GM18868 (cell line): ENCODE results near the gene MINDY4.
A peak's percentile ranks its signal among the peaks of the same experiment; 100 is the strongest.
"Not testable (repeated sequence)": the region's sequence is repeated elsewhere in the genome, so short reads cannot be mapped to it uniquely, and the experiment has no call there.

Source experiments
- ATAC-seq: cut with Tn5 transposase; IDR thresholded peaks from one replicate; pipeline ENCODE4 v1.9.1; 2021; ENCODE audit warnings: mild to moderate bottlenecking, moderate library complexity; ENCODE audit not compliant: unreplicated experiment

Gene MINDY4

DNA sequence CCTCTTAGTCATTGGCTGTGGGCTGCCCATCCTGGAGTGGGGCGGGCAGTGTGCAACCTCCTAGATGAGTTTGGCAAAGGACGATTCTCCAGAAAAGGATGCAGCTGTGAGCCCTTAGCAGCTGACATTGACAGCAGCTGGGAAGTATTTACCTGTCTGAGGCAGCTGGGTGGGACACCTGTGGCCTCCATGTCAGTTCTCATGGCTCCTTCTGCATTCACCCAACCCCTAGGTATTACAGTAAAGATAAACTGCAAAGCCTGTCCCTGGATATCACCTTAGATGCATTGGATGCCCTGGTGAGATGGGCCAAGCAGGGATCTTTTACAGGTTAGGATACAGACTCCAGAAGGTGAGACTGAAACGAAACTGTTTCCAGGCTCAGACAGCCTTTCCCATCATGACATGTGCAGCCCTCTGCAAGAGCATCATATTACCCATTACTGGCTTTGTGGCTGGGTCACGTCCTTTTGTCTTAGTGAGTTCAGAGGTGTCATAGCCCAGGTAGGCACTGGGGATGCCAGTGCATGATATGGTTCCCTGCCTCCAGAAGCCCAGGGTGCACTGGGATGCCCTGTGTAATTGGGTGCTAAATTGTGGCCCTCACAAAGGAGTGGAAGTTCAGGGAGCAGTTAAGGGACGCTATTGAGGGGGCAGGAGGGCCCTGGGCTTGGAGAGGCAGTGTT, 28.9 kb downstream of the MINDY4 start:
- ATAC-seq, result no peak

DNA sequence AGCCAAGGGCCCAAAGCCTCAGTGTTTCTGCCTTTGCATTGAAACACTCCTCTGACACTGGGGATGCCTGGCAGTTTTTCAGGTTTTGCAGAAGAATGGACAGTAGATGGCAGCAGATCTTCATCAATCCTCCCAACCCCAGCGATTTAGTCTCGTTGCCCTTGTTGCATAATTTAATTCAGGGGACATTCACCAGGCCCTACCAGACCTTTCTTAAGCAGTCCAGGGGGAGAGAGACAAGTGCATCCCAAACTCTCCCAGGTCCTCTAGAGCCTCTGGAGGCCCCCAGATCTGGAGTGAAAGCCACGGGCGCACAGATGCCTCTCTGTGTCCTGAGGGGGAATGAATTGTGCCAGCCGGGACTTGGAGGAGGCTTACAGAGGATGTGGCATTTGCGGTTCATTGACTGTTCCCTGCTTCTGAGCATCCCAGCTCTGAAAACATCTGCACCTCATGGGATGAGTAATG, 29.6 kb downstream of the MINDY4 start:
- ATAC-seq, result peak; percentile 29

DNA sequence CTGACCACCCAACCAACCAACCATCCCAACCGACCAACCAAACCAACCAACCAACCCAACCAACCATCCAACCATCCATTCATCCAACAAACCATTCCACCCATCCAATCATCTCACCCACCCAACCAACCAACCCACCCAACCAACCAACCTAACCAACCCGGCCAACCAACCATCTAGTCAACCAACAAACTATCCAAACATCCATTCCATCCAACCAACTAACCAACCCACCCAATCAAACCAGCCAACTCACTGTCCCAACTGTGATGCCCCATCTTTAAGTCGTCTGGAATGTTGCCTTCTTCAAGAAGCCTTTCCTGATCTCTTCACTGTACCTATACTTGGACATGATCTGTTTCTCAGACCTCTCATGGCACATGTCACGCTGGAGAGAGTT, 31.6 kb downstream of the MINDY4 start:
- ATAC-seq, result no peak

DNA sequence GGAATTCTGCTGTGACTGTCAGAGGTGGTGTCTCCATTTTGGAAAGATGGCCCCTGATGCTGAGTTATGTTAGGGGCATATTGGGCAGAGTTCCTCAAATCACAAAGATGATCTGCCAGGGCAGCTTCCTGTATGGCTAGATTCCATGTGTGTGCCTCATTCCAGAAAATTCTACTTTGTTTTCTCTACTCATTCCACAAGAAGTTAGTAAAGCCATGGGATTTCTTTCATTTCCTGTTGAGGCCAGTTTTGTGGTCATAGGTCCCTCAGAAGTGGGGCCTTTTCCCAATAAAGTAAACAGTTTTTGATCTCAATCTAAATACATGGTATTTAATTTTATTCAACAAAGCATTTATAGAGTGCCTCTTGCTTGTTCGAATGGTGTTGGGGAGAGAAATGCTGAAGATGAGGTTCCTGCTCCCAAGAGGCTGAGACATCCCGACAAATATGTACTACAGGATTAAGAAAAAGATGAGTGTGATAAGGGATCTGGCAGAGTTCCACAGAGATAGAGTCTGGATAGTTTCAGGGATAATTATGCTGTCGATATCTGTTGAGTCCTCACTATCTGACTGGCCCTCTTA, 33.0 kb downstream of the MINDY4 start:
- ATAC-seq, result no peak

DNA sequence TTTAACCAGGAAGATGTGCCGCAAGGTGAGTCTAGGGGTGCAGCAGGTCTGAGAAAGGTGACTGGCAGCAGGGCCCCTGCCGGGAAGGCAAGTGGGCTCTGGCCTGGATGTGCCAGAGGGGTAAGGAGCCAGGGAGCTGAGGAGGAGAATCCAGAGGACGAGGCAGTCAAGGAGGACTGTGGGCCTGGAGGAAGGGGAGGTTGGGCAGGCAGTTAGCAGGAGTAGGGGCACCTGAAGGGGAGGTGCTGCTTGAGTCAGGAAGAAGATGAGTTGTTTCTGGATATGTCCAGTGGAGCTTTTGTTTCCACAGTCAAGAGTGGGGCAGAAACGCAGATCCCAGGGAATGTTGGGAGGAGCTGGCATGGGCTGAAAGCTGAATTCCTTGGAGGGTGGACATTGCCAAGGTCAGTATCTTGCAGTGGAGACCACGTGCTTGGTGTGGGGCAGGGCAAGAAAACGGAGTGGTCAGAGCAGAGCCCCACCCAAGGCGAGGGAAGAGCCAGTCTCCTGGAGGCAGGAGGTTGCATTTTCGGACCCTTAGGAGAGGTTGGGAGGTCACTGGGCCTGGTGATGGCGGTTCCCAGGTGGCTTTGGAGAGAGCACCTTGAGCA, 34.0 kb downstream of the MINDY4 start:
- no peak for ATAC-seq

DNA sequence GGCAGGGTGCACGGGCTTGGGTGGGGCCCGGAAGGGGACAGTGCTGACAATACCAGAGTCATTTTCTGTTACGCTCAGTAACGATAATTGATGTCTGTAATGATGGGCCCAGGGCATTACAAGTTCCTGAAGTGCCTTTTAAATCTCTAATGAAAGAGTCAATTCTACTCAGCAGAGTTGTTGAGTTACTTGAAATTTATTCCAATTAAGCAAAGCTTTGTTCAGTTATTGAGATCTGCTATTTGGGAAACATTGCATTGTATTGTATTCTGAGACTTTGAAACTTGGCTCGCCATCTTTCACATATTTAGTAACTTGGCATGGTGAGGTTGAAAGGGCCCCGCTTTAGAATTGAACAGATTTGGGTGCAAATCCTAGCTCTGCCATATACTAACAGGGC, 34.7 kb downstream of the MINDY4 start:
- no peak for ATAC-seq

DNA sequence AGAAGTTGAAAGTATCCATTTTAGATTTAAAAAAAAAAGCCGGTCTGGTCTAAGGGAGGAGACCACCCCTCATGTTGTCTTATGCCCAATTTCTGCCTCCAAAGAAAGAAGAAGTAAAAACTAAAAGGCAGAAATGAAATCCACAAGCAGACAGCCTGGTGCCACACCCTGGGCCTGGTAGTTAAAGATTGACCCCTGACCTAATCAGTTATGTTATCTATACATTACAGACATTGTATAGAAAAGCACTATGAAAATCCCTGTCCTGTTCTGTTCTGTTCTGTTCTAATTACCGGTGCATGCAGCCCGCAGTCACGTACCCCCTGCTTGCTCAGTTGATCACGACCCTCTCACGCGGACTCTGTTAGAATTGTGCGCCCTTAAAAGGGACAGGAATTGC, 36.3 kb downstream of the MINDY4 start:
- not testable (repeated sequence) for ATAC-seq

DNA sequence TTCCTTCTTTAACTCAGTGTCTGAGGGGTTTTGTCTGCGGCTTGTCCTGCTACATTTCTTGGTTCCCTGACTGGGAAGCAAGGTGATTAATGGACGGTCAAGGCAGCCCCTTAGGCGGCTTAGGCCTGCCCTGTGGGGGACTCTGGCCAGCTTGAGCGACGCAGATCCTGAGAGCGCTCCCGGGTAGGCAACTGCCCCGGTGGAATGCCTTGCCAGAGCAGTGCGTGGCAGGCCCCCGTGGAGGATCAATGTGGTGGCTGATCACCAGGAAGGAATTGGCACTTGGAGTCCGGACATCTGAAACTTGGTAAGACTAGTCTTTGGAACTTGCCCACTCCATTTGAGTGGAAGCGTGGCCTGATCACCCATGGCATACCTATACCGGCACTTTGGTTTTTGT, 36.7 kb downstream of the MINDY4 start:
- ATAC-seq, result not testable (repeated sequence)

DNA sequence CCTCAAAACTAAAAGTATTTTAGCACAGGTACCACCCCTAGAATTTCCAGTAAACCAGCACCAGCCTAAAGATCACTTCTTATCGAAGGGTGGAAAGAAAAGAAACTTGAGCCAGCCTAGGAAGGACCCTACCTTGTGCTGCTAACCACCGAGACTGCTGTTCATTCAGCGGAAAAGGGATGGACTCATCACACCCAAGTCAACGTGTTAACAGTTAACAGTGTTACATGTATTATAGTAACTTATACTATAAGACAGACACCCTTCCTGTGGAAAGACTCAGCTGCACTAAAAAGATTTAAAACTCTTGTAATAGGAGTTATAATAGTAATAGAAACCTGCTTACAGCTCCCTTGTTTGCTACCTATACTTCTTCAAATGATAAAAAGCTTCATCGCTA, 39.8 kb downstream of the MINDY4 start:
- ATAC-seq, result no peak

DNA sequence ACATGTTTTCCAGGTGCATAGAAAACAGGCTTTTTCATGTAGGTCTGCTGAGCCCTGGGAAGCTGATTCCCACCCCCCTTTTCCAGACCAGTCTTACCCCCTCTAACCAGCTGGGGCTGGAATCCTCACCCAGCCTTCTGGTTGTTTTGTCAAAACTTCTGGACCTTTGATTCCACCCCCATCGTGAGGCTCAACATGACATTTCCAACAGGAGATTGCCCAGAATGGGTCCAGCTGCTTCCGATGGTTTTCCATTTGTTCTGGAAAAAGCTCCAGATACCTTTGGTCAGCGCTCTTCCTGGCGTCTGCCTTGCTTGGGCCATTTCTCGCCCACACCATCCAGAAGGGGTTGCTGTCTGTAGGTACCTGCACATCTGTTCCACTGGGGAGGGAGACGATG, 41.5 kb downstream of the MINDY4 start:
- ATAC-seq, result no peak

DNA sequence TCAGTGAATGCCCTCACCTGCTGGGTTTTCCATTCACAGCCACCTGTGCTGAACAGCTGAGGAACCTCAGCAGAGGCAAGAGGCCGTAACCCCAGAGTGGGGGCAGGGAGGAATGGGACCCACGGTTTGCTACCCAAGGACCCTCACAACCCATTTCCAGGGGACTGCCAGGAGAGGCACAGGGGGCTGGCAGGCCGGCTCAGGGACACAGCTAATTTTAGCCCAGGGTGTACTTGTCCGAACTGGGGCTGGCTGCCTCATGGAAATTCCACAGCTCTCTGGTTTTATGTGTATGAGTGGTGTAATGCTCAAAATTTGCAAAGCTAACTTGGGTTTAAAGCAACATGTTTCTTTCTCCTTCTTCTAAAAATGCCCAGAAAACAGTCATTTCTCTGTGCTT, 42.2 kb downstream of the MINDY4 start:
- no peak for ATAC-seq

DNA sequence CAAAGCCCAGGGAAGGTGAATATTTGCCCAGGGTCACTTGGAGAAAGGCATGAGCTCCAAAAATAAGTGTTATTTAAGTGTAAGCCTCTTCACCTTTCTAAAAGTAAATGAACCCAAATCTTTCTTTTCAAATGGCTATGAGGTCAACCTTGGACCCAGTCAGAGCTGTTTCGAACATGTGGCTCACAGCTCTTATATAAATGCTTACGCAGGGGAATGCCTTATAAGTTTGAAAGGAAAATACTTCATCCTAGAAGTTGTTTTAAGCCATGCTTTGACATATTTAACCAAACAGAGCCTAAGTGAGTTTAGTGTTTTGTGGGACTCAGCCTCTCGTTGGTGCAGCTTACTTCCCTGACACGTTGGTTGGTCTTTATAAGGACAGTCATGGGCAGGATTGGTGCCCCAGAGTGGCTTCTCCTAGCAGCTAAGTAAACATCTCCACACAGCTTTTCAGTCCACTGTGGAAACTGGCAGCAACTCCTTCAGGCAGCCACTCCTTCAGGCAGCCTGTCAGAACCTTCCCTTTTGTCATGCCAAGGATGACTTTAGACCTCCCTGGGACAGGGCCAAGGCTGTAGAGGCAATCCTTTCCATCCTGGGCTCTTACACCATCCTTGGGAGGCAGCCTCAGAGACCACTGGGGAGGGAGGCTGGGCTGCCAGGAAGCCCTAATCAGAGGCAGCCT, 43.6 kb downstream of the MINDY4 start:
- ATAC-seq, result no peak

DNA sequence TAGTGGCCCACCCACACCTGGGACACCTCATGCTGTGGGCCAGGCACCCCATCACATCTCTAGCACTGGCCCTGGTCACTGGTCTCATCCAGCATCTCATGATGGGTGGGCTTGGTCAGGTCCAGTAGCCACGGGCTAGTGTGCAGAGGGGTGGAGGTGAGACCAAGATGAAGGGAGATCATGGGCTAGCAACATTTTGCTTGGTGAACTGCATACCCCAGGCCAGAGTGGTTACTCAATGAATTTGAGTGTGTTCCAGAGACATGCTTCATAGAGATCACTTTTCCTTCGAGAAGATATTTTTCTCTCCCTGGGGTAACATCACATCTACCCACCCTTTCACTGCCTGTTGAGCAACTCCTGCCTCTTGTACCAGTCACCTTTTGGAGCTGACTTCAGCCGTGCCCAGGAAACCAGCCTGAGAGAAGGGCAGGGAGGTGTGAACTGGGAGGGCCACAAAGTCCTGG, 44.2 kb downstream of the MINDY4 start:
- no peak for ATAC-seq

DNA sequence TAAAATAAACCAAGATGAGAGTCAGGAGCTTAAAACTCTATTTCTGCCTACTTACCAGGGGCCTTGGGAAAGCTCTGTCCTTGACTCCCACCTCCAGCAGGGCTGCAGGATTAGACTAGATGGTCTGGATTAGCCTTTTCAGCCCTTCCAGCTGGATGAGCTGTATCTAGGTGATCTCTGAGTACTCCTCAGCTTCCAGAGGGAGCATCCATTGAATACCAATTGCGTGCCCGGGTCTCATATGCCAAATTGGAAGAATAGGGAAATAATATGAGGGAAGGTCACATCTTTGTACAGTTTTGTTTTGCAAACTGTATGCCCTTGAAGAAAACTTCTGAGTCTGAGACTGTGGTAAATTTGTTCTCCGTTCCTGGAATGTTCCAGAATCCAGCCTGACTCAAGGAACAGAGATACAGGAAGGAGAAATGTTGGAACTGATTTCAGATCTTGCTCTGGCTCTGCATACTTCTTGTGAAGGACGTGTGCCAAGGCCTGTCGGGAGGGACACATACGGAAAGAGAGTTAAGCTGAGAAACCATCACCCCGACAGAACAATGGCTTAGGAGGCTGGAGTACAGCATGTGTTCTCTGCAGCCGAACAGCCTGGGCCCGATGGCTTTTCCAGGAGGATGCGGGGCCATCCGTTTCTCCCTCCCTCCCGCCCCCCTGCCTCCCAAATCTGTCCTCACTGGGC, 44.9 kb downstream of the MINDY4 start:
- no peak for ATAC-seq

DNA sequence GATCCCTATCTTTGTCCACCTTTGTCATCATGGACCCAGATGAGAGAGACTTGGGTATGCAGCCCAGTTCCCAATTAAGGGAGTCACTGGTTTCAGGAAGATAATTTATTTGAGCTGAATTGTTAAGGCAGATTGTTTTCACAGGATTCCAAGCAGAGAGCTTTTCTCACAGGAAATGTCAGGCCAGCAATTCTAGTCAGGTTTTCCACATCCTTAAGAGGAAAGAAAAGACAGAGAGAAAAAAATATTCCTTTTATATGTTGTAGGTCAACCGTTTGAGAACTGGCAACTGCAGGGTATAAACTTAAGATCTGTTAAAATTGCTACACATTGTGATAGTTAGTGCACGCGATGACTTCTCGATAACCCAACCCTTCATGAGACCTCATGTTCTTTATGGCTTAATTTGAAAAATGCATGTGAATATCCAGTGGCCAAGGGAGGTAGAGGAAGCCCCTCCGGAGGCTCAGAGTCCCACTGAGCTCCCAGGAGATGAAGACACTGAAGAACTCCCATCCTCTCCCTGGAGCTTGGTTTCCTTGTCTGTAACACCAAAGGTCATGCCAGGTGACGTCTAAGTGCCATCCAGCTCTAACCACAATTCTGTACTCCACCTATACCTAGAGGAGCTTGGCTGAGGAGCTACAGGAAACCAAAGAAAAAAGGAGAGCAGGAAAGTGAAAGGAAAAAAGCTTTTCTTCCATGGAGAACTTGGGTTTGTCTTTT, 45.6 kb downstream of the MINDY4 start:
- no peak for ATAC-seq

DNA sequence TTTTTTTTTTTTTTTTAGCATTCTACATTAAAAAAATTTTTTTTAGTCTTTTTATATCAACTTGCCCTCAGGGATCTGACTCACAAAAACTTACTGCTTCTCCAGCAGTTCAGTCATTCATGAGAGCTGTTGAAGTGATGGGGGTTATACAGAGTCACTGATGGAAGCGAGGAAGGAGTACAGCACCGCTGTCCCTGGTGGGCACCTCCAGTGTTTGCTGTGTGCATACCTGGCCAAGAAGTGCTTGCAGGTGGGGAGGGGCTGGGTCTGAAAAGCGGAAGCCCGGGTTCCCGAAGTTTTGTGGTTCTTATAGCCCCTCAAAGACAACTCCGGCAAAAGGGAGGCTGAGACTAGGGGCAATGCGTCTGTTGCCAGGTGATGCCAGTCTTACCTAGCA, 46.2 kb downstream of the MINDY4 start:
- no peak for ATAC-seq

DNA sequence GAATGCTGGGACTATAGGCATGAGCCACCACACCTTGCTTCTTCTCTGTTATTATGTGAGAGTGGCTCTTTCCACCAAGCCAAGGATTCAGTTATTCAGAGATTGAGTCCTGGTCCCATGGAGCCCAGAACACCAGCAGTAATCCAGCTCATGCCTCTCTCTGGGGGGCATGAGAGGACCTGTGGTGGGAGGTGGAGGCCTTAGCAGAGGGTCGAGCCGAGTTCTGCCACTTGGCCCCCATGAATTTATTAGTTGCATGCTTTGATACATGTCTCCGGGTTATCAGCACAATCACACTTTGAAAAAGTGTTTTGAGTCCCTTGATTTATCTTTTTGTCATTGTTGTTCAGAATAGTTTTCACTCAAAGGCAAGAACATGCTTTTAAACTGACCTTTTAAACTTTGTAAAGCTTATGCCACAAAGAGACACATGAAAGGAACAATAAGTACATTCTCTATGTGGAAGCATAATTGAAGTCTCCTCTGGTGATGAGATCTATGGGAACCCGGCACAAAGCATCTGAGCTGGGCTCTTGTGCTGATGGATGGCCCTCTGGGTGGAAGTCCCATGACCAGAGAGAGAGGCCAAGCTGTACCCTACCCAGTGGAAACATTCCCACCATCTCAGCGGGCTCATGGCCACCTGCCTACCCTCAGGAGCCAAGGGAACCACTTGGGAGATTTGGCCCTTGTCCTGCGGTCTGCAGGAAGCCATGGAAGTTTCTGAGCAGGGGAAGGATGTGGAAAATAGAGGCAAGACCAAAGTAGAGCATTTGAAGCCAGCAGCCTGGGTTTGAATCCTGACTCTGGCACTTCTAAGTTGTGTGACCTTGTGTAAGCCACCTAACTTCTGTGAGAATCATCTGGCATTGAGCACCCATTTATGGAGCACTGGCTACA, 53.9 kb downstream of the MINDY4 start:
- no peak for ATAC-seq

DNA sequence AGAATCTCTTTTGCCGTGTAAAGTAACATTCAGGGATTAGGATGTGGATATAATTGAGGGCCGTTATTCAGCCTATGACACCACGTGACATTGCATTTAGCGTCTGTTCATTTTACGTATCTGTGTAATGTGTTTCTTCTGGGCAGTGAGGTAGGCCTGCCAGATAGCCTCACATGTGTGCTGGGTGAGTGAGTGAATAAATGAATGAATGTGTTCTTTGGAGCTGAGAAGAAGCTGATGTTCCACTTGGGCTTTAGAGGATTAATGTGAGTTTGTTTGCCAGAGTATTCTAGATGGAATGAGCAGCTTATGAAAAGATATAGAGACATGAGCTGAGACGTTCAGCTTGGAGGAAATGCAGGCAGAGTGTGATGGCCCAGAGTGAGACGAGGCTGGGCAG, 55.0 kb downstream of the MINDY4 start:
- no peak for ATAC-seq

DNA sequence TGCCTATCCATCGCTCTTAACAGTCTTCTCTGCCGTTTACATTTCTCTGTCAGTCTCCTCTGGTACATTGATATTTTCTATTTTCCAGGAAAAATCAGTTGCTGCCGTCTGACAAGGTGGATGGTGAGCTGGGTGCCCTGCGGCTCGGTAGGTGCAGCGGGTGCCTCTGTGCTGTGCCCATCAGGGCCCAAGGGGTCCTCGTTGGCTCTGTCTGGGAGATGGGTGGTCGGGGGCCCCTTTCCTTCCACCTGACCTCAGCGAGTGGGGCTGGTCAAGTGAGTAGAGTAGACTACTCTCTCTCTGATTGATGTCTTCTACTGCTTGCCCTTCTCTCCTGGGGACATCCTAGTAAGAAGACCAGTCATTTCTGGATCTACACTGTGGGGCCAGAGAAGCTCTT, 57.4 kb downstream of the MINDY4 start:
- ATAC-seq, result no peak

DNA sequence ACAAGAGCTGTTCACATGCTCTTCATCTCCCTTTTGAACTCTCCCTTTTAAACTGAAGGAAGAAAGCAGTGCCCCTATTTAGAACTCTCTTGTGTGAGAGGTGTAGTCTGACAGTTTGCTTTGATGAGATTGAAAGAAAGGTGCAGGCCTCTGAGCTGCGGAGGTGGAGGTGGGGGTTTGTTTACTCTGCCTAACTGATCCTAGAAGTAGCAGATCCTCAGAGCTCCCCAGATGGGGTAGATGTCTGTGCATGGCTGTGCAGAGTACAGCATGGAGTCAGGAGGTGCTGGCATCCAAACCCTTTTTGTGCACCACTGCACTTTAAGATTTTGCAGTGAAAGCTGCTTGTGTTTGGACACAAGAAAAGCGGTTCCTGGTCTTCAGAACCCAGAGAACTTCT, 58.3 kb downstream of the MINDY4 start:
- no peak for ATAC-seq
